Measurements from ENCODE around the gene HTT. TPM values are rescaled to one million over a fixed set of nuclear protein-coding genes. Genes with fewer than 3 reads are reported as not detected.

HTT gene
- total and polyA plus RNA-seq, 2 donors: 12.8 to 17.9 TPM

DNA sequence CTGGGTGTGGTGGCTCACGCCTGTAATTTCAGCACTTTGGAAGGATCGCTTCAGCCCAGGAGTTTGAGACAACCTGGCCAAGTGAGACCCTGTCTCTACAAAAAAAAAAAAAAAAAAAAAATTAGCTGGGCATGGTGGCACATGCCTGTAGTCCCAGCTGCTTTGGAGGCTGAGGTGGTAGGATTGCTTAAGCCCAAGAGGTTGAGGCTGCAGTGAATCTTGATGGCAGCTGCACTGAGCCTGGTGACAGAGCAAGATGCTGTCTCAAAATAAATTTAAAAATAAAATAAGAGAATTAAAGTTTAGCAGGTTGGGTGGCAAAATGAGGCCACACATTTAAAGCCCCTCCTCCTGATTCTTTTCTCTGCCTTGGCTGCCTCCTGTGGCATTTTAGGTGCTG lies 47.1 kb downstream of the HTT start:
- H3K27ac ChIP-seq (ENCODE audit: low read depth in 1 of 2, low read length in 1 of 2): no peak overlapping the region
- no peaks in the 10 kb centered on the region for H3K27me3 ChIP-seq (ENCODE audit: control insufficient read depth in 2 of 2, insufficient read depth in 1 of 2, low read length in 1 of 2)
- H3K36me3 ChIP-seq (ENCODE audit: control insufficient read depth in 2 of 2, insufficient read depth in 2 of 2, low read length in 1 of 2): peaks cover 17 to 40% of the 10 kb centered on the region in 2 donors
- no peak overlapping the region for H3K4me3 ChIP-seq (ENCODE audit: low read length in 2 of 2)
- peaks cover 0 to 7% of the 10 kb centered on the region in 2 donors for H3K4me1 ChIP-seq (ENCODE audit: control insufficient read depth in 2 of 2, insufficient read depth in 2 of 2, low read length in 2 of 2)
- DNase-seq (ENCODE audit: low read depth in 6 of 9, low spot score in 9 of 9): no peak
- H3K9me3 ChIP-seq (ENCODE audit: control insufficient read depth in 2 of 2, insufficient read depth in 1 of 2, low read length in 1 of 2): no peaks in the 10 kb centered on the region
- WGBS: 96% methylated on average over 2 of the region's 2 CpGs

DNA sequence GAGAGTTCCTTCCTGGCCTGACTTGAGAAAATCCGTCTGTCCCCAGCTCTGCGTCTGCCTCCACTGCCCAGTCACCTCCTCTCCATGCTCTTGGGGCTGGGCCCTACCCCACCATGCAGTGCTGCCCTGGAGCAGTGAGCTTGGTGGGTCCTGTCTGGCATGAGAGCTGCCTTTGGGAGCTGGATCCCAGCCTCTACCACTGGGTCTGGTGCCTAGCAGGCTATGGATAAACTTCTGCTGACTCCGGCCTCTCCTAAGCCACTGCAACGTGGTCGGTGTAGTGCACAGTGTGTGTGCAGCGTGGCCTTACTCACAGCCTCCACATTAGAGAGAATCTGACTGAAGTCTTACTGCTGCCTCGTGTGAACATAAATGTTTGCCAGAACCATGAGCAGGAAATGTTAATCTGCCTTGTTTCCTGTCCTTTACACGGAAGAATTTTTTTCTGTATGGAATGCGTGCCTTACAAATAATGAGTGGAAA lies 47.6 kb downstream of the HTT start:
- H3K9me3 ChIP-seq (ENCODE audit: control insufficient read depth in 2 of 2, insufficient read depth in 1 of 2, low read length in 1 of 2): no peaks in the 10 kb centered on the region
- no peak overlapping the region for H3K27ac ChIP-seq (ENCODE audit: low read depth in 1 of 2, low read length in 1 of 2)
- peaks cover 0 to 7% of the 10 kb centered on the region in 2 donors for H3K4me1 ChIP-seq (ENCODE audit: control insufficient read depth in 2 of 2, insufficient read depth in 2 of 2, low read length in 2 of 2)
- H3K4me3 ChIP-seq (ENCODE audit: low read length in 2 of 2): no peak overlapping the region
- H3K27me3 ChIP-seq (ENCODE audit: control insufficient read depth in 2 of 2, insufficient read depth in 1 of 2, low read length in 1 of 2): no peaks in the 10 kb centered on the region
- DNase-seq (ENCODE audit: low read depth in 6 of 9, low spot score in 9 of 9): peak in 1 of 9 donors; percentile 4
- 66% methylated on average over 9 of the region's 9 CpGs for WGBS
- peaks cover 21 to 40% of the 10 kb centered on the region in 2 donors for H3K36me3 ChIP-seq (ENCODE audit: control insufficient read depth in 2 of 2, insufficient read depth in 2 of 2, low read length in 1 of 2)

DNA sequence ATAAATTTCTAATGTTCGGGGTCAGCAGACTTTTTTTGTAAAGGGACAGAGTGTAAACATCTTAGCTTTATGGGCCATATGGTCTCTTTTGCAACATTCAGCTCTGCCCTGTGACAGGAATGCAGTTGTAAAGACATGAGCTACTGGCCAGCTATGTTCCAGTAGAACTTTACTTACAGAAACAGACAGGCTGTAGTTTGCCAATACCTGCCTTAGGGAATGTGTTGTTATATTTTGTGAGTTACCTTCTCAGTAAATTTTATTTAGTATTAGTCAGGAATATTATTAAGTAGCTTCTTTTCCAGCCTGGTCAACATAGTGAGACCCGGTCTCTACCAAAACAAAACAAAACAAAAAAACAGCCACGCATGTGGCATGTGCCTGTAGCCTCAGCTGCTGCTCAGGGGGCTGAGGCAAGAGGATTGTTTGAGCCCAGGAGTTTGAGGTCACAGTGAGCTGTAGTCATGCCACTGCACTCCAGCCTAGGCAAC lies 48.7 kb downstream of the HTT start:
- peaks cover 31 to 43% of the 10 kb centered on the region in 2 donors for H3K36me3 ChIP-seq (ENCODE audit: control insufficient read depth in 2 of 2, insufficient read depth in 2 of 2, low read length in 1 of 2)
- WGBS: 94% methylated on average over 3 of the region's 3 CpGs
- H3K4me3 ChIP-seq (ENCODE audit: low read length in 2 of 2): no peak overlapping the region
- no peaks in the 10 kb centered on the region for H3K9me3 ChIP-seq (ENCODE audit: control insufficient read depth in 2 of 2, insufficient read depth in 1 of 2, low read length in 1 of 2)
- H3K27me3 ChIP-seq (ENCODE audit: control insufficient read depth in 2 of 2, insufficient read depth in 1 of 2, low read length in 1 of 2): no peaks in the 10 kb centered on the region
- DNase-seq (ENCODE audit: low read depth in 6 of 9, low spot score in 9 of 9): no peak
- no peak overlapping the region for H3K27ac ChIP-seq (ENCODE audit: low read depth in 1 of 2, low read length in 1 of 2)
- H3K4me1 ChIP-seq (ENCODE audit: control insufficient read depth in 2 of 2, insufficient read depth in 2 of 2, low read length in 2 of 2): peaks cover 0 to 7% of the 10 kb centered on the region in 2 donors

DNA sequence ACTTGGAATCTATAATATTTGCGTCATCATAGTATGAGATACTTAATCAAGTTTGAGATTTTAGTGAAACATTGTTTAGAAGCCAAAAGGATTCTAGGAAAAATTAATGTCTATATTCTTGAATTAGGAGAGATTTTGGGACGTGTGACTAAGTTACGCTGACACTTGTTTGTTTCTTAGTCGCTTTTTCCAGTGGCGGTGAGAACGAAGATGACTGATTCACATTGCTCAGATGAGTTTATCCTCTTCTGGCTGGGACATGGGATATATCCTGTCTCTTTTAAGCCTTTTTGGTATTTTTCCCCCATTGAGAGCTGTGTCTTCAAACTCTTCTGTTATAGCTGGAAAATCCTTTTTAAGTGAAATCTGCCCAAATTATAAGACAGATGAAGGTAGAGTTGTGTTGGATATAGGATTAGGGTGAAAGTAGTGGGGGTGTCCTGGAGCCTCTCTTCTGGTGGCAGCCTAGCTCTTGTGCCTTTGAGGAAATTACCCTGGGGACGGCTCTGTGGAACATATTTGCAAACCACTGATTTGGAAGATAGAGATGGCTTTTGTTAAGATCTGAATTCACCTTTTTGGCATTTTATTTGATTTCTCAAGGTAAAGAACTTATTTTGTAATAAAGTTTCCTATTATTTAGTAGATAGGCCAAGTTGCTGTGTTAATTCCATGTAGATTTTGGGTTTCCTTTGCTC lies 49.7 kb downstream of the HTT start:
- no peaks in the 10 kb centered on the region for H3K9me3 ChIP-seq (ENCODE audit: control insufficient read depth in 2 of 2, insufficient read depth in 1 of 2, low read length in 1 of 2)
- H3K36me3 ChIP-seq (ENCODE audit: control insufficient read depth in 2 of 2, insufficient read depth in 2 of 2, low read length in 1 of 2): peaks cover 31 to 43% of the 10 kb centered on the region in 2 donors
- no peak for DNase-seq (ENCODE audit: low read depth in 6 of 9, low spot score in 9 of 9)
- no peak overlapping the region for H3K4me3 ChIP-seq (ENCODE audit: low read length in 2 of 2)
- no peak overlapping the region for H3K27ac ChIP-seq (ENCODE audit: low read depth in 1 of 2, low read length in 1 of 2)
- no peaks in the 10 kb centered on the region for H3K27me3 ChIP-seq (ENCODE audit: control insufficient read depth in 2 of 2, insufficient read depth in 1 of 2, low read length in 1 of 2)
- peaks cover 0 to 7% of the 10 kb centered on the region in 2 donors for H3K4me1 ChIP-seq (ENCODE audit: control insufficient read depth in 2 of 2, insufficient read depth in 2 of 2, low read length in 2 of 2)
- 98% methylated on average over 7 of the region's 7 CpGs for WGBS

DNA sequence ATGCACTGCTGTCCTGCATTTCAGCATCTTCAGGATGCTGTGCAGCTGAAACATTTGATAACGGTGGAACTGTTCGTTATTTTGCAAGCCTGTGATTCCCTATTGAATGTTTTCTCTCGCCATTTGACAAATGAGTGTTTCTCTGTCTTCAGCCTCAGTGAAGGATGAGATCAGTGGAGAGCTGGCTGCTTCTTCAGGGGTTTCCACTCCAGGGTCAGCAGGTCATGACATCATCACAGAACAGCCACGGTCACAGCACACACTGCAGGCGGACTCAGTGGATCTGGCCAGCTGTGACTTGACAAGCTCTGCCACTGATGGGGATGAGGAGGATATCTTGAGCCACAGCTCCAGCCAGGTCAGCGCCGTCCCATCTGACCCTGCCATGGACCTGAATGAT lies 52.6 kb downstream of the HTT start:
- no peaks in the 10 kb centered on the region for H3K27me3 ChIP-seq (ENCODE audit: control insufficient read depth in 2 of 2, insufficient read depth in 1 of 2, low read length in 1 of 2)
- H3K4me1 ChIP-seq (ENCODE audit: control insufficient read depth in 2 of 2, insufficient read depth in 2 of 2, low read length in 2 of 2): peaks cover 0 to 1% of the 10 kb centered on the region in 2 donors
- H3K27ac ChIP-seq (ENCODE audit: low read depth in 1 of 2, low read length in 1 of 2): no peak overlapping the region
- H3K9me3 ChIP-seq (ENCODE audit: control insufficient read depth in 2 of 2, insufficient read depth in 1 of 2, low read length in 1 of 2): no peaks in the 10 kb centered on the region
- peaks cover 43 to 48% of the 10 kb centered on the region in 2 donors for H3K36me3 ChIP-seq (ENCODE audit: control insufficient read depth in 2 of 2, insufficient read depth in 2 of 2, low read length in 1 of 2)
- 98% methylated on average over 7 of the region's 7 CpGs for WGBS
- H3K4me3 ChIP-seq (ENCODE audit: low read length in 2 of 2): no peak overlapping the region
- no peak for DNase-seq (ENCODE audit: low read depth in 6 of 9, low spot score in 9 of 9)

DNA sequence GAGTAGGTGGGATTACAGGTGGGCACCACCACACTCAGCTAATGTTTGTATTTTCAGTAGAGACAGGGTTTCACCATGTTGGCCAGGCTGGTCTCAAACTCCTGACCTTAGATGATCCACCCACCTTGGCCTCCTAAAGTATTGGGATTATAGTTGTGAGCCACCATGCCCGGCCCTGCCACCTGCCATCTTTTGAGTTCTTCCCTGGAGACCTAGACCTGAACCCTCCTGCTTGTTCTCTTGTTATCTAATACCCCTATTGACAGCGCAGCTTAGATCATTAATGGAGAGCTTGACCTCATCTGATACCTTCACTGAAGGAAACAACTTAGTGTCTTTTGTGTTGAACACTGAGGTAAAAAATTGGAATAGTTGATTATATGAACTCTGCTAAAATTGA lies 53.6 kb downstream of the HTT start:
- DNase-seq (ENCODE audit: low read depth in 6 of 9, low spot score in 9 of 9): no peak
- Histone ChIP-seq H3K27me3 (ENCODE audit: control insufficient read depth in 2 of 2, insufficient read depth in 1 of 2, low read length in 1 of 2) (no peaks in the 10 kb centered on the region), H3K4me3 (ENCODE audit: low read length in 2 of 2) (no peak overlapping the region), H3K4me1 (ENCODE audit: control insufficient read depth in 2 of 2, insufficient read depth in 2 of 2, low read length in 2 of 2) (no peaks in the 10 kb centered on the region), H3K9me3 (ENCODE audit: control insufficient read depth in 2 of 2, insufficient read depth in 1 of 2, low read length in 1 of 2) (no peaks in the 10 kb centered on the region), H3K36me3 (ENCODE audit: control insufficient read depth in 2 of 2, insufficient read depth in 2 of 2, low read length in 1 of 2) (peaks cover 45 to 55% of the 10 kb centered on the region in 2 donors), H3K27ac (ENCODE audit: low read depth in 1 of 2, low read length in 1 of 2) (no peak overlapping the region)
- 94% methylated on average over 2 of the region's 2 CpGs for WGBS

DNA sequence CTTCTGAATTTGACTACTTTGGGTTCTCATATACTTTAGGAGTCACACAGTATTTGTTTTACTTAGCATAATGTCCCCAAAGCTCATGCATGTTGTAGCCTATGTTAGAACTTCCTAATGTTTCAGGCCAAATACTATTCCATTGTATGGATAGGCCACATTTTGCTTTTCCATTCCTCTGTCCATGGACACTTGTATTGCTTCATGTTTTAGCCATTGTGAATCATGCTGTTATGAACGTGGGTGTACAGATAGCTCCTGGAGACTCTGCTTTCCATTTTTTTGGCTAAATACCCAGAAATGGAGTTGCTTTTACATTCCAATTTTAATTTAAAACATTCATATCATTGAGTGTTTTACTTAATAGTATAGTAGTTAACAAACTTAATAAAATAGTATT lies 54.5 kb downstream of the HTT start:
- no peak overlapping the region for H3K27ac ChIP-seq (ENCODE audit: low read depth in 1 of 2, low read length in 1 of 2)
- no peak overlapping the region for H3K4me3 ChIP-seq (ENCODE audit: low read length in 2 of 2)
- 99% methylated on average over 1 of the region's 1 CpG for WGBS
- H3K36me3 ChIP-seq (ENCODE audit: control insufficient read depth in 2 of 2, insufficient read depth in 2 of 2, low read length in 1 of 2): peaks cover 45 to 62% of the 10 kb centered on the region in 2 donors
- no peaks in the 10 kb centered on the region for H3K9me3 ChIP-seq (ENCODE audit: control insufficient read depth in 2 of 2, insufficient read depth in 1 of 2, low read length in 1 of 2)
- DNase-seq (ENCODE audit: low read depth in 6 of 9, low spot score in 9 of 9): no peak
- H3K4me1 ChIP-seq (ENCODE audit: control insufficient read depth in 2 of 2, insufficient read depth in 2 of 2, low read length in 2 of 2): no peaks in the 10 kb centered on the region
- no peaks in the 10 kb centered on the region for H3K27me3 ChIP-seq (ENCODE audit: control insufficient read depth in 2 of 2, insufficient read depth in 1 of 2, low read length in 1 of 2)

DNA sequence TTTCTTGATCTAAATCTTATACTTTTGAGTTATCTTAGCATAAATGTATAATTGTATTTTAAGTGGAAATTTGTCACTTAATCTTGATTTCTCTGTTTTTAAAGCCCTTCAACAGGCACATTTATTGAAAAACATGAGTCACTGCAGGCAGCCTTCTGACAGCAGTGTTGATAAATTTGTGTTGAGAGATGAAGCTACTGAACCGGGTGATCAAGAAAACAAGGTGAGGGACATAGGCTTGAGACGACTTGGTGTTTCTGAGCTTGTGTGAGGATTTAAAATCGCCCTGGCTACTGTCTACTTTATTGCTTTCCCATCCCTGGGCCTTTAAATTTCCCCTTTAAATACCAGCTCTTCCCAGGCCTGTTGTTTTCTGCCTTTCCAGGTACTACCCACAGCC lies 55.7 kb downstream of the HTT start:
- 96% methylated on average over 3 of the region's 3 CpGs for WGBS
- H3K4me1 ChIP-seq (ENCODE audit: control insufficient read depth in 2 of 2, insufficient read depth in 2 of 2, low read length in 2 of 2): no peaks in the 10 kb centered on the region
- no peak overlapping the region for H3K4me3 ChIP-seq (ENCODE audit: low read length in 2 of 2)
- no peak overlapping the region for H3K27ac ChIP-seq (ENCODE audit: low read depth in 1 of 2, low read length in 1 of 2)
- H3K27me3 ChIP-seq (ENCODE audit: control insufficient read depth in 2 of 2, insufficient read depth in 1 of 2, low read length in 1 of 2): no peaks in the 10 kb centered on the region
- peaks cover 56 to 73% of the 10 kb centered on the region in 2 donors for H3K36me3 ChIP-seq (ENCODE audit: control insufficient read depth in 2 of 2, insufficient read depth in 2 of 2, low read length in 1 of 2)
- DNase-seq (ENCODE audit: low read depth in 6 of 9, low spot score in 9 of 9): no peak
- H3K9me3 ChIP-seq (ENCODE audit: control insufficient read depth in 2 of 2, insufficient read depth in 1 of 2, low read length in 1 of 2): no peaks in the 10 kb centered on the region

DNA sequence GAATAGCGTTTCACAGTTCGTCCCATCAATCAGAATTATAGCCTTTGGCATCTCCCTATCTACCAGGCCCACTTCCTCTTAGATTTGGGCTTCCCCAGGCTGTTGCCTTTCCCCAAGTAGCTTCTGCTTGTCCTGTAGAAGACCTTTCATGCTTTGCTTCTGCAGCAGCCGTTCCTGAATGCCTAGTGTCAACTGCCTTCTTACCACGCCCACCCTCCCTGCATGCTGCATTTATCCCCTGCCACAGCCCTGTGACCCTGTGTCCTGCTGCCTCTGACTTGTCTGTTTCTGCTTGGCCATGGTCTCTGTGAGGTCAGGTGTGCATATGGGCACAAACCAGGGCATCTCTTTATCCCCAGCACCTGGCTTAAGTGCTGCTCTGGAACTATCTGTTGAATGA lies 56.3 kb downstream of the HTT start:
- H3K27ac ChIP-seq (ENCODE audit: low read depth in 1 of 2, low read length in 1 of 2): no peak overlapping the region
- no peak overlapping the region for H3K4me3 ChIP-seq (ENCODE audit: low read length in 2 of 2)
- no peaks in the 10 kb centered on the region for H3K27me3 ChIP-seq (ENCODE audit: control insufficient read depth in 2 of 2, insufficient read depth in 1 of 2, low read length in 1 of 2)
- H3K36me3 ChIP-seq (ENCODE audit: control insufficient read depth in 2 of 2, insufficient read depth in 2 of 2, low read length in 1 of 2): peaks cover 58 to 79% of the 10 kb centered on the region in 2 donors
- no peak for DNase-seq (ENCODE audit: low read depth in 6 of 9, low spot score in 9 of 9)
- no peaks in the 10 kb centered on the region for H3K9me3 ChIP-seq (ENCODE audit: control insufficient read depth in 2 of 2, insufficient read depth in 1 of 2, low read length in 1 of 2)
- H3K4me1 ChIP-seq (ENCODE audit: control insufficient read depth in 2 of 2, insufficient read depth in 2 of 2, low read length in 2 of 2): no peaks in the 10 kb centered on the region
- 98% methylated on average over 4 of the region's 4 CpGs for WGBS

All from thymus (tissue), 11 donors.